ENCODE measurements around the gene GGN.

Gene GGN

GRCh38 chr19:38404858-38405257 is 17.0 kb upstream of the GGN start:
- TF ChIP-seq, protein P1, sequence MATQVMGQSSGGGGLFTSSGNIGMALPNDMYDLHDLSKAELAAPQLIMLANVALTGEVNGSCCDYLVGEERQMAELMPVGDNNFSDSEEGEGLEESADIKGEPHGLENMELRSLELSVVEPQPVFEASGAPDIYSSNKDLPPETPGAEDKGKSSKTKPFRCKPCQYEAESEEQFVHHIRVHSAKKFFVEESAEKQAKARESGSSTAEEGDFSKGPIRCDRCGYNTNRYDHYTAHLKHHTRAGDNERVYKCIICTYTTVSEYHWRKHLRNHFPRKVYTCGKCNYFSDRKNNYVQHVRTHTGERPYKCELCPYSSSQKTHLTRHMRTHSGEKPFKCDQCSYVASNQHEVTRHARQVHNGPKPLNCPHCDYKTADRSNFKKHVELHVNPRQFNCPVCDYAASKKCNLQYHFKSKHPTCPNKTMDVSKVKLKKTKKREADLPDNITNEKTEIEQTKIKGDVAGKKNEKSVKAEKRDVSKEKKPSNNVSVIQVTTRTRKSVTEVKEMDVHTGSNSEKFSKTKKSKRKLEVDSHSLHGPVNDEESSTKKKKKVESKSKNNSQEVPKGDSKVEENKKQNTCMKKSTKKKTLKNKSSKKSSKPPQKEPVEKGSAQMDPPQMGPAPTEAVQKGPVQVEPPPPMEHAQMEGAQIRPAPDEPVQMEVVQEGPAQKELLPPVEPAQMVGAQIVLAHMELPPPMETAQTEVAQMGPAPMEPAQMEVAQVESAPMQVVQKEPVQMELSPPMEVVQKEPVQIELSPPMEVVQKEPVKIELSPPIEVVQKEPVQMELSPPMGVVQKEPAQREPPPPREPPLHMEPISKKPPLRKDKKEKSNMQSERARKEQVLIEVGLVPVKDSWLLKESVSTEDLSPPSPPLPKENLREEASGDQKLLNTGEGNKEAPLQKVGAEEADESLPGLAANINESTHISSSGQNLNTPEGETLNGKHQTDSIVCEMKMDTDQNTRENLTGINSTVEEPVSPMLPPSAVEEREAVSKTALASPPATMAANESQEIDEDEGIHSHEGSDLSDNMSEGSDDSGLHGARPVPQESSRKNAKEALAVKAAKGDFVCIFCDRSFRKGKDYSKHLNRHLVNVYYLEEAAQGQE (IDR thresholded peaks at IDR 0.05; ENCODE audit: low read depth) = no peak
- TF ChIP-seq, protein P2, sequence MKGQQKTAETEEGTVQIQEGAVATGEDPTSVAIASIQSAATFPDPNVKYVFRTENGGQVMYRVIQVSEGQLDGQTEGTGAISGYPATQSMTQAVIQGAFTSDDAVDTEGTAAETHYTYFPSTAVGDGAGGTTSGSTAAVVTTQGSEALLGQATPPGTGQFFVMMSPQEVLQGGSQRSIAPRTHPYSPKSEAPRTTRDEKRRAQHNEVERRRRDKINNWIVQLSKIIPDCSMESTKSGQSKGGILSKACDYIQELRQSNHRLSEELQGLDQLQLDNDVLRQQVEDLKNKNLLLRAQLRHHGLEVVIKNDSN (IDR thresholded peaks at IDR 0.05) = no peak
- no peak for TF ChIP-seq FOXM1 (IDR thresholded peaks at IDR 0.05; ENCODE audit: borderline replicate concordance, low read depth)
- no peak for TF ChIP-seq YY1 (IDR thresholded peaks at IDR 0.05; ENCODE audit: low read depth)
- TF ChIP-seq RAD21 (IDR thresholded peaks at IDR 0.05; ENCODE audit: low read depth) = no peak
- TF ChIP-seq NFIC (IDR thresholded peaks at IDR 0.05) = no peak
- TF ChIP-seq CEBPB (IDR thresholded peaks at IDR 0.05) = no peak
- no peak for TF ChIP-seq ZBTB7A (IDR thresholded peaks at IDR 0.05; ENCODE audit: low read depth)
- no peak for TF ChIP-seq TEAD4 (IDR thresholded peaks at IDR 0.05)
- no peak for TF ChIP-seq CREB1 (IDR thresholded peaks at IDR 0.05; ENCODE audit: low read depth)
- TF ChIP-seq EP300 (IDR thresholded peaks at IDR 0.05; ENCODE audit: borderline replicate concordance) = no peak

DNA sequence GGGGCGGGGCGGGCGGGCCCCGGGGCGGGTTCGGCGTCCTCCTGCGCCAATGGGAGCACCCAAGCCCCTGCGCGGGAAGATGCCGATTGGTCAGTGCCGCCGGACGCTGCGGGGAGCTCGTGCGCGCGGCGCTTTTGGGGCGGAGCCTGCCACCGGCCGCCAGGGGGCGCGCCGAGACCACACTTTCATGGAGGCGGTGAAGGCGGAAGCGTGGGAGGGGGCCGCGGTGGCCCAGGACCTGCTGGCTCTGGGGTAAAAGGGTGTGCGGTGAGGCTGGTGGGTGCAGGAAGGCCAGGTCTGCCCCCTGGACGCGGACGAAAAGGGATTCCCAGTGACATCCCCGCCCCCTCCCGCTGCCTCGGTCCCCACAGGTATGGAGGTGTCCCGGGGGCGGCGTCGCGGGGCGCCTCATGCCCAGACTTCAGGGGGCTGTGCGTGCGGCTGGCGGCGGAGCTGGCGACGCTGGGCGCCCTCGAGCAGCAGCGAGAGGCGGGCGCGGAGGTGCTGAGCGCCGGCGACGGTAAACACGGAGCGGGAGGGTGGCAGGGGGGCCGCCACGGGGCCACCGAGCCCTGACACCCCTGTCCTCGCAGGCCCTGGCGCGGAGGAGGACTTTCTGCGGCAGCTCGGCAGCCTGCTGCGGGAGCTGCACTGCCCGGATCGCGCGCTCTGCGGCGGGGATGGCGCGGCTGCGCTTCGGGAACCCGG is 15.3 kb upstream of the GGN start, which contains the start of gene FAM98C:
FAM98C (plus strand) TSS at position 127 of the 708 bp plus-strand sequence; CDS start at position 188, 61 bp downstream.
- peak; percentile 95 for TF ChIP-seq EGR1 (IDR thresholded peaks at IDR 0.05)
- TF ChIP-seq FOXM1 (IDR thresholded peaks at IDR 0.05; ENCODE audit: borderline replicate concordance, low read depth) = no peak
- TF ChIP-seq RAD21 (IDR thresholded peaks at IDR 0.05; ENCODE audit: low read depth) = peak; percentile 83
- peak; percentile 81; the same call in 1 of the 2 replicates for TF ChIP-seq TAF1 (IDR thresholded peaks at IDR 0.05; ENCODE audit: low read depth)
- TF ChIP-seq NFIC (IDR thresholded peaks at IDR 0.05) = no peak
- TF ChIP-seq YY1 (IDR thresholded peaks at IDR 0.05; ENCODE audit: low read depth) = peak; percentile 71
- 0 out of 2 replicates have a peak, but pooled peaks have one; percentile 29 for TF ChIP-seq TCF12 (IDR thresholded peaks at IDR 0.05; ENCODE audit: low read depth)
- no peak for TF ChIP-seq CEBPB (IDR thresholded peaks at IDR 0.05)
- TF ChIP-seq ZBTB7A (IDR thresholded peaks at IDR 0.05; ENCODE audit: low read depth) = peak; percentile 91
- TF ChIP-seq, protein P1 (IDR thresholded peaks at IDR 0.05; ENCODE audit: low read depth) = no peak
- no peak for TF ChIP-seq EP300 (IDR thresholded peaks at IDR 0.05; ENCODE audit: borderline replicate concordance)
- TF ChIP-seq, protein P2 (IDR thresholded peaks at IDR 0.05) = no peak
- no peak for TF ChIP-seq CREB1 (IDR thresholded peaks at IDR 0.05; ENCODE audit: low read depth)
- no peak for TF ChIP-seq TEAD4 (IDR thresholded peaks at IDR 0.05)
- TF ChIP-seq MAX (IDR thresholded peaks at IDR 0.05) = peak; percentile 62

GRCh38 chr19:38402623-38402966 is 14.8 kb upstream of the GGN start:
- no peak for TF ChIP-seq CREB1 (IDR thresholded peaks at IDR 0.05; ENCODE audit: low read depth)
- TF ChIP-seq CEBPB (IDR thresholded peaks at IDR 0.05) = no peak
- no peak for TF ChIP-seq EP300 (IDR thresholded peaks at IDR 0.05; ENCODE audit: borderline replicate concordance)
- TF ChIP-seq, protein P2 (IDR thresholded peaks at IDR 0.05) = no peak
- TF ChIP-seq FOXM1 (IDR thresholded peaks at IDR 0.05; ENCODE audit: borderline replicate concordance, low read depth) = no peak
- TF ChIP-seq, protein P1 (IDR thresholded peaks at IDR 0.05; ENCODE audit: low read depth) = no peak
- TF ChIP-seq NFIC (IDR thresholded peaks at IDR 0.05) = no peak
- no peak for TF ChIP-seq TAF1 (IDR thresholded peaks at IDR 0.05; ENCODE audit: low read depth)
- no peak for TF ChIP-seq MAX (IDR thresholded peaks at IDR 0.05)
- no peak for TF ChIP-seq RAD21 (IDR thresholded peaks at IDR 0.05; ENCODE audit: low read depth)
- no peak for TF ChIP-seq TEAD4 (IDR thresholded peaks at IDR 0.05)
- no peak for TF ChIP-seq ZBTB7A (IDR thresholded peaks at IDR 0.05; ENCODE audit: low read depth)
- no peak for TF ChIP-seq EGR1 (IDR thresholded peaks at IDR 0.05)
- TF ChIP-seq YY1 (IDR thresholded peaks at IDR 0.05; ENCODE audit: low read depth) = no peak
- TF ChIP-seq TCF12 (IDR thresholded peaks at IDR 0.05; ENCODE audit: low read depth) = no peak

All from Ishikawa (cell line).